ENCODE results near the gene CNTROB. TPM values are rescaled to one million over a fixed set of nuclear protein-coding genes. Genes with fewer than 3 reads are reported as not detected.

The CNTROB gene
- total RNA-seq, 4 donors from 2014 or later = 3.6 to 14.3 (median 7.2) TPM

- TF ChIP-seq CTCF (IDR thresholded peaks at IDR 0.05 in 4 of 5, conservative IDR thresholded peaks at IDR 0.05 in 1 of 5) (no peak), POLR2A (IDR thresholded peaks at IDR 0.05) (no peak)
- ATAC-seq = no peak
- peaks cover 12 to 14% of the 10 kb centered on the region in 2 donors for H3K4me1 ChIP-seq
- no peaks in the 10 kb centered on the region for H3K9me3 ChIP-seq
- no peak for DNase-seq
- in situ Hi-C loops (cut with MboI; ENCODE audit: low sequenced_read_pairs in 4 of 4) (loop anchor here (5.0 to 10.0 kb wide), 2 partner anchors 77 to 84 kb away; no protein-coding TSS in a partner anchor), intact Hi-C loops (cut with DNase I; ENCODE audit: low total_unique reads) (loop anchor here (1.0 kb wide), 1 partner anchor 131 kb away; no protein-coding TSS in a partner anchor)
- no peak overlapping the region for H3K4me3 ChIP-seq
- H3K36me3 ChIP-seq = peaks cover 0 to 4% of the 10 kb centered on the region in 2 donors
- H3K27me3 ChIP-seq = no peaks in the 10 kb centered on the region
- no peak overlapping the region for H3K27ac ChIP-seq
These were observed 21.3 kb upstream of the CNTROB start for GRCh38 chr17:7910711-7911110.

- no peaks in the 10 kb centered on the region for H3K27me3 ChIP-seq
- in situ Hi-C loops (cut with MboI; ENCODE audit: low sequenced_read_pairs in 4 of 4) (loop anchor here (5.0 to 10.0 kb wide), 2 partner anchors 76 to 84 kb away; no protein-coding TSS in a partner anchor), intact Hi-C loops (cut with DNase I; ENCODE audit: low total_unique reads) (no loop called here)
- H3K9me3 ChIP-seq = no peaks in the 10 kb centered on the region
- TF ChIP-seq CTCF (IDR thresholded peaks at IDR 0.05 in 4 of 5, conservative IDR thresholded peaks at IDR 0.05 in 1 of 5) (no peak), POLR2A (IDR thresholded peaks at IDR 0.05) (no peak)
- peaks cover 13 to 15% of the 10 kb centered on the region in 2 donors for H3K4me1 ChIP-seq
- ATAC-seq (no peak), DNase-seq (no peak)
- H3K4me3 ChIP-seq = no peak overlapping the region
- no peak overlapping the region for H3K27ac ChIP-seq
- H3K36me3 ChIP-seq = peaks cover 0 to 4% of the 10 kb centered on the region in 2 donors
These were observed 20.9 kb upstream of the CNTROB start for GRCh38 chr17:7911116-7911515.

GRCh38 chr17:7912927-7913524 is 19.0 kb upstream of the CNTROB start:
- DNase-seq = no peak

GRCh38 chr17:7915179-7915610 is 16.8 kb upstream of the CNTROB start:
- H3K9me3 ChIP-seq = no peaks in the 10 kb centered on the region
- H3K27ac ChIP-seq = peak overlapping the region; percentile 85 to 92 (median 90)
- ATAC-seq (peak; percentile 42 to 45), DNase-seq (no peak)
- no peaks in the 10 kb centered on the region for H3K27me3 ChIP-seq
- peaks cover 17 to 21% of the 10 kb centered on the region in 2 donors for H3K4me1 ChIP-seq
- peak overlapping the region; percentile 79 to 81 (median 80) for H3K4me3 ChIP-seq
- in situ Hi-C loops (cut with MboI; ENCODE audit: low sequenced_read_pairs in 4 of 4) (loop anchor here in 1 of 4 donors (10.0 kb wide), 1 partner anchor 80 kb away; no protein-coding TSS in a partner anchor), intact Hi-C loops (cut with DNase I; ENCODE audit: low total_unique reads) (loop anchor here (1.0 to 5.0 kb wide), 3 partner anchors 17 to 75 kb away; partner anchors contain the start of genes CNTROB, CYB5D1, NAA38 and TMEM88)
- TF ChIP-seq POLR2A (IDR thresholded peaks at IDR 0.05) (no peak), CTCF (IDR thresholded peaks at IDR 0.05 in 4 of 5, conservative IDR thresholded peaks at IDR 0.05 in 1 of 5) (no peak)
- peaks cover 0 to 2% of the 10 kb centered on the region in 2 donors for H3K36me3 ChIP-seq

More at GRCh38 chr17:7912927-7913524, 19.0 kb upstream of the CNTROB start:
- in situ Hi-C loops (cut with MboI; ENCODE audit: low sequenced_read_pairs in 4 of 4) = loop anchor here (5.0 to 10.0 kb wide), 2 partner anchors 74 to 82 kb away; no protein-coding TSS in a partner anchor
- H3K9me3 ChIP-seq = no peaks in the 10 kb centered on the region
- no peak overlapping the region for H3K27ac ChIP-seq
- H3K4me3 ChIP-seq = no peak overlapping the region
- peak; percentile 18 to 31 for ATAC-seq
- H3K4me1 ChIP-seq = peaks cover 17 to 21% of the 10 kb centered on the region in 2 donors
- TF ChIP-seq CTCF (IDR thresholded peaks at IDR 0.05 in 4 of 5, conservative IDR thresholded peaks at IDR 0.05 in 1 of 5) (peak; percentile 54 to 74 (median 72)), POLR2A (IDR thresholded peaks at IDR 0.05) (no peak)
- peaks cover 0 to 4% of the 10 kb centered on the region in 2 donors for H3K36me3 ChIP-seq
- no peaks in the 10 kb centered on the region for H3K27me3 ChIP-seq
- intact Hi-C loops (cut with DNase I; ENCODE audit: low total_unique reads) = no loop called here
